22Rv1 (cell line): Measurements from ENCODE around the gene ERAS.
"Not testable (repeated sequence)": the region's sequence is repeated elsewhere in the genome, so short reads cannot be mapped to it uniquely, and the experiment has no call there.

Experiments used
- H3K27ac ChIP-seq: fragments of 450-650 bp; 2 replicates; pipeline ENCODE4 v1.5.1; 2017
- CTCF ChIP-seq: fragments of 450-650 bp; IDR thresholded peaks from 2 replicates; pipeline ENCODE4 v1.5.1; 2017; ENCODE audit warnings: mild to moderate bottlenecking
- ZFX ChIP-seq: fragments of 450-650 bp; IDR thresholded peaks from 2 replicates; pipeline ENCODE4 v1.6.1; 2017; ENCODE audit warnings: antibody characterized with exemption, borderline replicate concordance

ERAS gene

GRCh38 chrX:48864210-48864609 is 37.9 kb downstream of the ERAS start:
- TF ChIP-seq CTCF (no peak), ZFX (no peak)
- no peak overlapping the region for H3K27ac ChIP-seq

- H3K27ac ChIP-seq = not testable (repeated sequence)
Observed at GRCh38 chrX:48872017-48872416, 45.7 kb downstream of the ERAS start.

GRCh38 chrX:48876944-48877343 is 50.6 kb downstream of the ERAS start:
- not testable (repeated sequence) for H3K27ac ChIP-seq
